NCI-H1694 (cell line): Measurements from ENCODE around the gene CD68.

Experiments
- DNase-seq: peaks from one replicate; lab custom pipeline; 2025; lab: John Stamatoyannopoulos, UW

The CD68 gene

DNA sequence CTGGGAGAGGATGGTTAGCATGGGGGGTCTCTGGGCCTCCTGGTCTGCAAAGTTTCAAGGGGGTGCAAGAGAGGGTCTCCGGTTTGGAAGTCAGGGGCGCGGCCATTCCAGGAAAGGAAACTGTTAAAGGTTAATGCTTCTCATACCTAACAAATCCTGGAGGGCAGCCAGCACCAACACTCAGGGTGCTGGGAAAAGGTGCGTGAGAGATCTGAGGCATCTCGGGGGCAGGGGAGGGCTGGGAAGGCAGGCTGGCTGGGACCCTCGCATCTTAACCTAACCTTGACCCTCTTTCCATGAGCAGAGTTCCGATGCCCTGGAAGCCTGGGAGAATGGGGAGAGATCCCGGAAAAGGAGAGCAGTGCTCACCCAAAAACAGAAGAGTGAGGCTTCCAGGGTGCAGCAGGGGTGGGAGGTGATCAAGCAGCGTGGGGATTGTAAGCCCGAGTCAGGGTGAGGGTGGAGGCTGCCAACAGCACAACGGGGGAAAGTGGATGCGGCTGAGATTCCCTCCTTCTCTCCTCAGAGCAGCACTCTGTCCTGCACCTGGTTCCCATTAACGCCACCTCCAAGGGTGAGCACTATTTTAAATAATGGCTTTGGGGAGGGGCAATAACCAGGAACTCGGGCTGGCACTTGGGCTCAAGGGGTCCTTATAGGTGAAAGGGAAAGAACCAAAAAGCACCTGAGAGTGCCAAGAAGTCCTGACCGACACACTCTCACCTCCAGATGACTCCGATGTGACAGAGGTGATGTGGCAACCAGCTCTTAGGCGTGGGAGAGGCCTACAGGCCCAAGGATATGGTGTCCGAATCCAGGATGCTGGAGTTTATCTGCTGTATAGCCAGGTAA lies 19.9 kb upstream of the CD68 start:
- DNase-seq = no peak

DNA sequence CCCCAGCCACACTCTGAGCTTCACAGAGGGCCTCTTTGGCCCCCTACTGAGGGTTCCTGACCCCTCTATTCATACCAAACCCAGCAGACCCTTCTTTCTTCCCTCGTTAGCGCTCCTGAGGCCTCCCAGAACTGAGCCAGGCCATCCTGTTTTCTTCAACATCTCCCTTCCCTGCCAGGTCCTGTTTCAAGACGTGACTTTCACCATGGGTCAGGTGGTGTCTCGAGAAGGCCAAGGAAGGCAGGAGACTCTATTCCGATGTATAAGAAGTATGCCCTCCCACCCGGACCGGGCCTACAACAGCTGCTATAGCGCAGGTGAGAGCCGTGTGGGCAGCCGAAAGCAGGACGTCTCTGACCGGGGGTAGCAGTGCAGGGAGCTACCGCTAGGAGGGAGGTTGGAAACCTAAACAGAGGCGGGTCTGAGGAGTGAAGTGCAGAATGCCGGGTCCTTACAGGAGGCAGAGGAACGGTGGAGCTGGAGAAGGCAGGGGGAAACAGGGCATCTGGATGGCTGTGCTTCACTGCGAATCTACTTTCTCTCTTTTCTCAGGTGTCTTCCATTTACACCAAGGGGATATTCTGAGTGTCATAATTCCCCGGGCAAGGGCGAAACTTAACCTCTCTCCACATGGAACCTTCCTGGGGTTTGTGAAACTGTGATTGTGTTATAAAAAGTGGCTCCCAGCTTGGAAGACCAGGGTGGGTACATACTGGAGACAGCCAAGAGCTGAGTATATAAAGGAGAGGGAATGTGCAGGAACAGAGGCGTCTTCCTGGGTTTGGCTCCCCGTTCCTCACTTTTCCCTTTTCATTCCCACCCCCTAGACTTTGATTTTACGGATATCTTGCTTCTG lies 19.0 kb upstream of the CD68 start:
- DNase-seq = peak; percentile 12

DNA sequence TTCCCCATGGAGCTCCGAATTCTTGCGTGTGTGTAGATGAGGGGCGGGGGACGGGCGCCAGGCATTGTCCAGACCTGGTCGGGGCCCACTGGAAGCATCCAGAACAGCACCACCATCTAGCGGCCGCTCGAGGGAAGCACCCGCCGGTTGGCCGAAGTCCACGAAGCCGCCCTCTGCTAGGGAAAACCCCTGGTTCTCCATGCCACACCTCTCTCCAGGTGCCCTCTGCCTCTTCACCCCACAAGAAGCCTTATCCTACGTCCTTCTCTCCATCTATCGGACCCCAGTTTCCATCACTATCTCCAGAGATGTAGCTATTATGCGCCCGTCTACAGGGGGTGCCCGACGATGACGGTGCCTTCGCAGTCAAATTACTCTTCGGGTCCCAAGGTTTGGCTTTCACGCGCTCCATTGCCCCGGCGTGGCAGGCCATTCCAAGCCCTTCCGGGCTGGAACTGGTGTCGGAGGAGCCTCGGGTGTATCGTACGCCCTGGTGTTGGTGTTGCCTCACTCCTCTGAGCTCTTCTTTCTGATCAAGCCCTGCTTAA lies 18.3 kb upstream of the CD68 start:
- peak; percentile 79 for DNase-seq

DNA sequence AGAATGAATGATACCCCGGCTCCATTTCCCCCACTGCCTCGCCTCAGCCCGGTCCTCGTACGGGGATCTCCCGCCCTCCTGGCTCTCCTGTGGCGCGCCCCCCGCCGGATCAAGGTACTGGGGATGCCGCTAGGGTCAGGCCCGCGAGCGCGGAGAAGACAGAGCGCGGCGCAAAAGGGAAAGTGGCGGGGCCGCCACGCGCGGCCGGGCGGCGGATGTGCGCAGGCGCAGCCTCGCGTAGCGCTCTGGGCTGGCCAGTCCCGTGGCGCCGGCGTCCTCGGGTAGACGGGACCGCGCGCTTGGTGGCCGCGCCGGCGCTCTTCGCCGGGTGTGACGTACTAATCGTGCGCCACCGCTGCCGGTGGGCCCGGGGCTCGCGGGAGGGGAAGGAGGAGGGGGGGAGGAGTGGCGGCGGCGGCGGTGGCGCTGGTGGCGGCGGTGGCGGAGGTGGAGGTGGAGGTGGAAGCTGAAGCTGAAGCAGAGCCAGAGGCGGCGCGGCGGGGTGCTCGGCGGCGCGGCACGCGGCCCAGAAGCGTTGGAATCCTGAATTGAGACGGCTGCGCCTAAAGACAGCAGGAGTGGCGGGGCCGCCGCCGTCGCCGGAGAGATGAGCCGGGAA lies 17.7 kb upstream of the CD68 start, which contains the start of gene SENP3:
TSS of gene SENP3 (plus strand) at position 331 of the 619 bp plus-strand sequence. CDS start 1,158 bp downstream, outside the sequence.
- DNase-seq = peak; percentile 72

DNA sequence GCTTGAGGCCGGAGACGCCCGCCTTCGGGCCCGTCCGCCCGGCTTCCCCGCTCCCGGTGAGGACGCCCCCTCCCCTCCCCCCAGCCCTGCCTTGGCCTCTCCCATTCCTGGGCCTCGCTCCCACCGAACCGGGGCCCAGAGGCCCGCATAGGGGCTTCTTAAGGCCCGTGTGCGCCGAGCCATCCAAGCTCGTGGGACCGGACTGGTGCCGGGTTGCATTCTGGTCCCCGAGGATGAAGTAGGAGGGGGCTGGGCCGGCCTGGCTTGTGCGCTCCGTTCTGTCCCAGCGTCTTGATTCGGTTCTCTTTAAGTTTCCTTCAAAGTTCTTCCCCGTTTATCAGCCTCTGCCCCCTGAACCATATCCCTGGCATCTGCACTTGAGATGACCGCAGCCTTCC lies 17.2 kb upstream of the CD68 start:
- no peak for DNase-seq

DNA sequence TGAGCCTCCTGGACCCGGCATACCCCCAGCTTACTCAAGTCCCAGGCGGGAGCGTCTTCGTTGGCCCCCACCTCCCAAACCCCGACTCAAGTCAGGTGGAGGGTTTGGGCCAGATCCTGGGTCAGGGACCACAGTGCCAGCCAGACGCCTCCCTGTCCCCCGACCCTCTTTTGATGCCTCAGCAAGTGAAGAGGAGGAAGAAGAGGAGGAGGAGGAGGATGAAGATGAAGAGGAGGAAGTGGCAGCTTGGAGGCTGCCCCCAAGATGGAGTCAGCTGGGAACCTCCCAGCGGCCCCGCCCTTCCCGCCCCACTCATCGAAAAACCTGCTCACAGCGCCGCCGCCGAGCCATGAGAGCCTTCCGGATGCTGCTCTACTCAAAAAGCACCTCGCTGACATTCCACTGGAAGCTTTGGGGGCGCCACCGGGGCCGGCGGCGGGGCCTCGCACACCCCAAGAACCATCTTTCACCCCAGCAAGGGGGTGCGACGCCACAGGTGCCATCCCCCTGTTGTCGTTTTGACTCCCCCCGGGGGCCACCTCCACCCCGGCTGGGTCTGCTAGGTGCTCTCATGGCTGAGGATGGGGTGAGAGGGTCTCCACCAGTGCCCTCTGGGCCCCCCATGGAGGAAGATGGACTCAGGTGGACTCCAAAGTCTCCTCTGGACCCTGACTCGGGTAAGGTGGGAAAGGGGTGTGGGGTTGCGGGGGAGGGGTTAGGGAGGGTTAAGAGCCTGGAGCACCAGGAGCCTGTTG lies 16.1 kb upstream of the CD68 start:
- DNase-seq = no peak

DNA sequence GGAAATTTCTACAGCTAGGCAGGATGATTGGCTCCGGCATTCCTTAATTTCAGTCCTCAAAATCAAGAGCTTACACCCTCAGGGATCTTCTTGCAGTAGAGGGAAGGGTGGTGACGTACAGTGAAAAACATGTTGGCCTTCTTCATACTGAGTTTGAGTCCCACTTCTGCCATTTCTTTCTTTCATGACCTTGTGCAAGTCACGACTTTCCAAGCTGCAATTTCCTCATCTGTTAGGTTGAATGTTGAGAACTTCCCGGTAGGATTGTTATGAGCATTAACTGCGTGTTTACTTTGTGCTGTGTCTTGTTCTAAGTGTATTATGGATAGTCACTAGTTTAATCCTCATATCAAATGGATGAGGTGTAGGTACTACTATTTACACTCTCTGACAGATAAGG lies 9.9 kb upstream of the CD68 start:
- DNase-seq = no peak

DNA sequence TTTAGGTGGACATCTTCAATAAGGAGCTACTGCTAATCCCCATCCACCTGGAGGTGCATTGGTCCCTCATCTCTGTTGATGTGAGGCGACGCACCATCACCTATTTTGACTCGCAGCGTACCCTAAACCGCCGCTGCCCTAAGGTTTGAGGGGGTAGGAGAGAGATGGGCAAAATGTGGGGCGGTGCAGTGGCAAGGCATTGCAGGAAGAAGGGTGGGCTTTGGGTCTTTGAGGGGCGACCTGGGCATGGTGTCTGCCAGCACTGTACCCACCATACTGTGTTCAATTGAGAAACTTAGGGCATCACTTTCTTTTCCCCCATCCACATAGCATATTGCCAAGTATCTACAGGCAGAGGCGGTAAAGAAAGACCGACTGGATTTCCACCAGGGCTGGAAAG lies 9.1 kb upstream of the CD68 start:
- no peak for DNase-seq

DNA sequence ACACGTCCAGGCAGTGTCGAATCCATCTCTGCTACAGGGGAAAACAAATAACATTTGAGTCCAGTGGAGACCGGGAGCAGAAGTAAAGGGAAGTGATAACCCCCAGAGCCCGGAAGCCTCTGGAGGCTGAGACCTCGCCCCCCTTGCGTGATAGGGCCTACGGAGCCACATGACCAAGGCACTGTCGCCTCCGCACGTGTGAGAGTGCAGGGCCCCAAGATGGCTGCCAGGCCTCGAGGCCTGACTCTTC lies 7.2 kb upstream of the CD68 start:
- no peak for DNase-seq

DNA sequence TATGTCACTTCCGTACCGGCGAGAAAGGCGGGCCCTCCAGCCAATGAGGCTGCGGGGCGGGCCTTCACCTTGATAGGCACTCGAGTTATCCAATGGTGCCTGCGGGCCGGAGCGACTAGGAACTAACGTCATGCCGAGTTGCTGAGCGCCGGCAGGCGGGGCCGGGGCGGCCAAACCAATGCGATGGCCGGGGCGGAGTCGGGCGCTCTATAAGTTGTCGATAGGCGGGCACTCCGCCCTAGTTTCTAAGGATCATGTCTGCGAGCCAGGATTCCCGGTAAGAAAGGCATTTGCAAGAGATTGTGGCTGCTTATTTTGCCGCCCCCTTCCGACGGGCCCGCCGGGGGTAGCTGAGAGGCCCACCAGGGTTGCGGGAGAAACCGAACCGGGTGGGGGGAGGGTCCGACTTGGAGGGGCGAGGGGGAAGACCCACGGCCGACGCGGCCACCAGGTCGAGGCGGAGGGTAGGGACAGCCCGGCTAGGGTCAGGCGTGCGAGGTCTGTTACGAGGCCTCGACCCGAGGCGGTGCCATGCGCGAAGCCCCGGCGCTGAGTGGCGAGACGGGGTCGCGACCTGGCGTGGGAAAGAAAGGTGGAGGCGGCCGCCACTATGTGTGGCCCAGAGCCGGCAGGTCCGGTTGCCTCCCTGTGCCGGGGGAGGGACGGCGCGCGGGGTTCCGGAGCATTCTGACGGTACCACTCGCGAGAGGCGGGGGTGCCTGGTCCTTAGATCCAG lies 6.7 kb upstream of the CD68 start:
- peak; percentile 99 for DNase-seq

DNA sequence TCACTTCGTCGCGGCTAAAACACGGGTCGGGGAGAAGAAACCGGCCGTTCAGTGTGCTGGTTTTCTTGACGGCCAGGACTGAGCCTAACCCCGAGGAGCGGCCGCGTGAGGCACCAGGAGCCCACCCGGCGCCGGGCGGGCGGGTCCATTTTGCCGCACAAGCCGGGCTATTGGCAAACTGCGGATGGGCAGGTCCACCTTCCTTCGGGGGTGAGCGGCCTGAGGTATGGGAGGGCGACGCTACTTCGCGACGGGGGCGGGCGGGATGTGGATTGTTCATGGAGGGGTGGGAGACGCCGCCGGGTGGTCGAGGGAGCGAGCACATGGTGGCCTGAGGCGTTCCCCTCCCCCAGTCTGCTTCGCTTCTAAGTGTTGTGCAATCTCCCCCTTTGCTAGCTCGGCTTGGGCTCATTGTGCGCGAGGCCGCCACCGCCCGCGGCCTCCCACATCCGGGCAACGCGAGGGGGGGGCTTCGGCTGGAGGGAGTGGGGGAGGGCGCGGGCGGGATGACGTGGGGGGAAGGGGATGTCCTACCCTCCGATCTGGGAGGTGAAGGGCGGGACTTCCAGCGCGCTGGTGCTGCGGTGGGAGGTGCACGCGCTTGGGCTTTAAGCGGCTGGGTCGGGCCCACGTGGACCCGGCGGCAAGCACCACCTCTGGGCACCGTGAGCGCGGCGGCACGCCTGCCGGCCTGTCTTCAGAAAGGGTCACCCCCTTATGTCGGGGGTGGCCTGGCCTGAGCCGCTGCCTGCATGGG lies 5.9 kb upstream of the CD68 start:
- peak; percentile 74 for DNase-seq

DNA sequence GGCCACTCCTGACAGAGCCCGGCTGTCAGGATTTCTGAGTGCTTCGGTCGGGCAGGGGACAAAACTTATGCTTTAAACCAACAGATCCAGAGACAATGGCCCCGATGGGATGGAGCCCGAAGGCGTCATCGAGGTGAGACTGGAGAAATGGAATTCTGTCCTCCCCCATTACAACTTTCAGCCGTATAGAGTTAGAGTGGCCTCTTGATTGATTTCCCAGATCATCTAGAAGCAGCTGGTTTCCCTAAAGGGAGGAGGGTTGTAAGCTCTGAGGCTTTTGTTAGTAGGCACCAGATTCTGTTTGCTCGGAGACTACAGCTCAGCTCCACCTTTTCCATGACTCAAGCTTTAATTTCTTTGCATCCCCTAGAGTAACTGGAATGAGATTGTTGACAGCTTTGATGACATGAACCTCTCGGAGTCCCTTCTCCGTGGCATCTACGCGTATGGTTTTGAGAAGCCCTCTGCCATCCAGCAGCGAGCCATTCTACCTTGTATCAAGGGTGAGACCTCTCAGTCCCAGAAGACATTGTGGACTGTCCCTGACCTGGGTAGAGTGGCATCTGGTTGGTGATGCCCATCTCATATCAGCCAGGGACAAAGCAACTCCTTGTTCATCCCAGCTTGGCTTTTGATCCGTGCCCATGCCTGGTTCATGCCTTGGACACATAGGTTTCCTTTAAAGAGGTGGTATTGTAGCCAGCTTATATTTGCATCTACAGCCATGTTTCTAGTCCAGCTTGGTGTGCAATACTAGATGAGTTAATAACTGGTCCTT lies 5.1 kb upstream of the CD68 start:
- no peak for DNase-seq

DNA sequence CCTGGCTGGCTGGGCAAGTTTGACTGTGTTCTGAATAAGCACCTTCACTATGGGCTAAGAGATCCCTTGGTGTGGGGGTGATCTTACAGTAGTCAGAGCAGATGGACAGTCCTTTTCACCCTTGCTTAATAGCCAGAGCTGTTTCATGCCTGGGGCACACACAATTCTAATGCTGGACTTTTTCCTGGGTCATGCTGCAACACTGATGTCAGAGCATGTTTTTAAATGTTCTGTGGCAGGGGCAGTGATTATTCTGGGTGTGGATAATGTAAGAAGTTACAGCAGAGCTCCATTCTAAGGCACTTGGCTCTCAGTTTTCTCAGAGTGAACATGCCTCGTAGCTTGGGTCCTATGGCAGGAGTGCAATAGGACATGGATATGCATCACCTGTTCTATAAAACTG lies 4.0 kb upstream of the CD68 start:
- DNase-seq = no peak

DNA sequence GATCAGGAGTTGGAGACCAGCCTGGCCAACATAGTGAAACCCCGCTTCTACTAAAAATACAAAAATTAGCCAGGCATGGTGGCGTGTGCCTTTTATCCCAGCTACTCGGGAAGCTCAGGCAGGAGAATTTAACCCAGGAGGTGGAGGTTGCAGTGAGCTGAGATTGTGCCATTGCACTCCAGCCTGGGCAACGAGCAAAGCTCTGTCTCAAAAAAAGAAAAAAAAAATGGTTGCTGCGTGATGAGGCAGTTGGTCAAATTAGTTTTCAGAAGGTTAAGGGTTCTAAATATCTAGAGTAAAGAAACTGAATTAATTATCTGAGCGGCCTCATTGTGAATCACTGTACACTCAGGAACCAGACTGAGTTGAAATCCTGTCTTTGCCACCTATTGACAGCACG lies 3.5 kb upstream of the CD68 start:
- DNase-seq = no peak

DNA sequence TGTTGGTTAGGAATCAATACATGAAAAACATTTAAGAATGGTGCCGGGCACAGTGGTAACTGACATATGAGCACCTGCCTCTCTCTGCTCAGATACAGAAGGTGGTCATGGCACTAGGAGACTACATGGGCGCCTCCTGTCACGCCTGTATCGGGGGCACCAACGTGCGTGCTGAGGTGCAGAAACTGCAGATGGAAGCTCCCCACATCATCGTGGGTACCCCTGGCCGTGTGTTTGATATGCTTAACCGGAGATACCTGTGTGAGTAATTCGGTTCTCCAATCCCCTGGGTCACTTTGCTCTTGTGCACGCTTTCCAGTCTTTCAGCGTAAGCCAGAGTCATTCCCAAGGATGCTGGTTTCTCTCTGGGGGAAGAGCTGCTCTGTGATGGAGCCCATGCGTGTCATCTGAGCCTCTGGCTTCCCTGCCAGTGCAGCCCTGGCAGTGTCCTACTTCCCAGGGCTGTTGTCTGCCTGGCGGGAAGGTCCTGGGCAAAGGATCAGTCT lies 3.0 kb upstream of the CD68 start:
- DNase-seq = no peak

DNA sequence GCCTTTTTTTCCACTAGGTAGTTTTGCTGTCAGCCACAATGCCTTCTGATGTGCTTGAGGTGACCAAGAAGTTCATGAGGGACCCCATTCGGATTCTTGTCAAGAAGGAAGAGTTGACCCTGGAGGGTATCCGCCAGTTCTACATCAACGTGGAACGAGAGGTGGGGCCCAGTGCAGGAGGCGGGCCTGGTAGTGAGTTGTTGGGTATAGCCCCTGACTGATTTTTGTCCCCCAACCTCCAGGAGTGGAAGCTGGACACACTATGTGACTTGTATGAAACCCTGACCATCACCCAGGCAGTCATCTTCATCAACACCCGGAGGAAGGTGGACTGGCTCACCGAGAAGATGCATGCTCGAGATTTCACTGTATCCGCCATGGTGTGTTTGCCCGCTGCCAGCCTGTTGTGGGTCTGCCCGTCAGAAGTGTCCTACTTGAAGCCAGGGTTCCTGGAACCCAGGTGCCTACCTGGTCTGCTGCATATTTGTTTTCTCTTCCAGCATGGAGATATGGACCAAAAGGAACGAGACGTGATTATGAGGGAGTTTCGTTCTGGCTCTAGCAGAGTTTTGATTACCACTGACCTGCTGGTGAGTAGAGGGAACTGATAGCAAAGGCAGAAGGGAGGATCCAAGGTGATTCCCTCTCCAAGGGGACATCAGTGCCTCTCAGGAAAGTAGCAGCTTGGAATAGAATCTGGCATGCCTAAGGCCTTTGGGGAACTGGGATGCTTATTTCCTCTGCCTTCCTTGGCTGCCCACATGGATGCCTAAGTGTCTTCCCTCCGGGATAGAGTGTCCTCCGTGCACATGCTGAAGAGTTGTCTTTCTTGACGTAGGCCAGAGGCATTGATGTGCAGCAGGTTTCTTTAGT lies 1.9 kb upstream of the CD68 start:
- DNase-seq = no peak

DNA sequence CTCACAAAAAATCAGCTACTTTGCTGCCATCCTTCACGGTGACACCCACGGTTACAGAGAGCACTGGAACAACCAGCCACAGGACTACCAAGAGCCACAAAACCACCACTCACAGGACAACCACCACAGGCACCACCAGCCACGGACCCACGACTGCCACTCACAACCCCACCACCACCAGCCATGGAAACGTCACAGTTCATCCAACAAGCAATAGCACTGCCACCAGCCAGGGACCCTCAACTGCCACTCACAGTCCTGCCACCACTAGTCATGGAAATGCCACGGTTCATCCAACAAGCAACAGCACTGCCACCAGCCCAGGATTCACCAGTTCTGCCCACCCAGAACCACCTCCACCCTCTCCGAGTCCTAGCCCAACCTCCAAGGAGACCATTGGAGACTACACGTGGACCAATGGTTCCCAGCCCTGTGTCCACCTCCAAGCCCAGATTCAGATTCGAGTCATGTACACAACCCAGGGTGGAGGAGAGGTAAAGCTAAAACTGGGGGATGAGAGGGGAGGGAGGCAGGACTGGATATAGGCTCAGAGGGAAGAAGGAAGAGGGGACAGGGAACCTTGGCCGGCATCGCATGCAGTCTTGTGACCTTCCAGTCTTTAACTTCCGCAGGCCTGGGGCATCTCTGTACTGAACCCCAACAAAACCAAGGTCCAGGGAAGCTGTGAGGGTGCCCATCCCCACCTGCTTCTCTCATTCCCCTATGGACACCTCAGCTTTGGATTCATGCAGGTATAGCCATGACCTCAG lies 581 bp downstream of the CD68 start:
- no peak for DNase-seq
